HG03558 (cell line): Measurements from ENCODE around the gene LIG4.
"Not testable (repeated sequence)": the region's sequence is repeated elsewhere in the genome, so short reads cannot be mapped to it uniquely, and the experiment has no call there.

Experiments used
- ATAC-seq: cut with Tn5 transposase; IDR thresholded peaks from one replicate; pipeline ENCODE4 v1.9.1; 2021; ENCODE audit warnings: moderate number of reproducible peaks; ENCODE audit not compliant: unreplicated experiment; ENCODE audit errors: extremely low read depth

LIG4 gene

DNA sequence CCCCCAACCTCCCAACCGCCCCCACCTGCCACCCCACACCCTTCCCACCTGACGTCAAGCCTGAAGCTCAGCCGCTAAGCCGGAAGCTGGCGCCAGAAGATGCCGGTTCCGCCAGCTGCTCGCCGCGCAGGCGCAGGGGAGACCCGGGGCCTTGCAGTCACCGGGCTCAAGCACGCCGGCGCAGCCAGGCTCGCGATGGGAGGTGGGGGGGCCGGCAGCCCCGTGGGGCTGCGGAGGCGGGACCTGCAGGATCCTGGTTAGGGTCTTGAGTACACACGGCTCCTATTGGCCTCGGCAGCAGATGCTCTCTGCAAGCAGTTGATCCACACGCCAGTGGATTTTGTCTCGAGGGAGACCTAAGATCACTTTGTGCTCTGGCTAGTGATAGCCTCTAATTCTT is at the start of gene LIG4:
Gene LIG4 (minus strand): TSS at position 101 of the 400 bp plus-strand sequence. CDS start 4,268 bp downstream, outside the sequence.
- ATAC-seq, result peak; percentile 61

GRCh38 chr13:108263621-108264355 is 48.5 kb upstream of the LIG4 start:
- ATAC-seq, result no peak

GRCh38 chr13:108257248-108257647 is 41.9 kb upstream of the LIG4 start:
- no peak for ATAC-seq

DNA sequence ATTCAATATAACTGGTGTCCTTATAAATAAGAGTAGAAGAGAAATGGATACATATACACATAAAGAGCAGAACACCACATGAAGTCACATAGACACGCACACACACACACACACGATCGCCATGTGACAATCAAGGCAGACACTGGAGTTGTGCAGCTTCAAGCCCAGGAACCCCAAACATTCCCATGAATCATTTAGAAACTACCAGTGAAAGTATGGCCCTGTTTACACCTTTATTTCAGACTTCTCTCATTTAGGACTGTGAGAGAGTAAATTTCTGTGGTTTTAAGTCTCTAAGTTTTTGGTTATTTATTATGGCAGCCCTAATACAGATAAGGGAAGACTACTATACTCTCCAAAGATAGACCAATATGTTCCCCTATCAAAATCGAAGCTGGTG is 33.8 kb upstream of the LIG4 start:
- ATAC-seq, result no peak

DNA sequence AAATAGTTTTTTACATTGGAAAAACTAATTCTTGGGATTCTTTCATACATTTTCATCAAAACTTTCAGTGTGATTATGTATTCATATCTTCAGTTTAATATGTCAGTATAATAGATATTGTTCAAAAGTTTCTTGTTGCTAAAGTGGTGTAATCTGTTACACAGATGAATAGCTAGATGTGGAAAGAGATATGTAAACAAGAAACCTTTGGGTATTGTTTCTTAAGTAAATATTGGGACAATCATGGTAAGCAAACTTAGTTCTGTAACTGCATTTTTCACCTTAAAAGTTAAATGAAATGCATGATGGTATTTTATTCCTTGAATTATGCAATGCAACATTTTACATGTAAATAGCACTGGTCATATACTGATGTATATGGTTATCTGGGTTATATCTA is 15.0 kb upstream of the LIG4 start:
- no peak for ATAC-seq

GRCh38 chr13:108227651-108228272 is 12.4 kb upstream of the LIG4 start:
- no peak for ATAC-seq

- ATAC-seq, result no peak
Measured at GRCh38 chr13:108226184-108226583, 10.8 kb upstream of the LIG4 start.

DNA sequence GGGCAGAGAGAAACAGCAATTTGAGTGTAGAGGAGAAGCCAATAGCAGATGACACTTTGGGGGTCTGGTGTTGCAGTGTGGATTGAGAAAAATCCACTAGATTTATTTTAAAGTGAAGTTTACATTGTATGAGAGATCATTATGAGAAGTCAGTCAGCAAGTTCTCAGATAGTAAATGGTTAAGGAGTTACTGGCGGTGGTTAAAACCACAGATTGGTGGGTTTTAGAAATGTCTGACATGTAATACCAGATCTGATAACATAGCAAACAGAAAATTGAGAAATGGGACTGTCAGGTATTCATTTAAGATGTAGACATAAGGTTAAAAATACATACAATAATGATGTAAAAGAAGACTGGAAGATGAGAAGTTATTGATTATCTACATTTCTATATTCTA is 10.1 kb upstream of the LIG4 start:
- peak; percentile 52 for ATAC-seq

- no peak for ATAC-seq
Measured at GRCh38 chr13:108223687-108224503, 8.6 kb upstream of the LIG4 start.

GRCh38 chr13:108220041-108220440 is 4.7 kb upstream of the LIG4 start:
- ATAC-seq, result no peak

GRCh38 chr13:108218044-108218974 is 3.0 kb upstream of the LIG4 start, which contains the start of gene ABHD13:
Gene ABHD13, plus strand, starts transcription at chr13:108218392. Its CDS starts 10,827 bp downstream, at chr13:108229219.
- peak; percentile 69 for ATAC-seq

- not testable (repeated sequence) for ATAC-seq
Measured at GRCh38 chr13:108217307-108218043, 2.1 kb upstream of the LIG4 start.

- no peak for ATAC-seq
Measured at GRCh38 chr13:108214441-108215271, 680 bp downstream of the LIG4 start.

DNA sequence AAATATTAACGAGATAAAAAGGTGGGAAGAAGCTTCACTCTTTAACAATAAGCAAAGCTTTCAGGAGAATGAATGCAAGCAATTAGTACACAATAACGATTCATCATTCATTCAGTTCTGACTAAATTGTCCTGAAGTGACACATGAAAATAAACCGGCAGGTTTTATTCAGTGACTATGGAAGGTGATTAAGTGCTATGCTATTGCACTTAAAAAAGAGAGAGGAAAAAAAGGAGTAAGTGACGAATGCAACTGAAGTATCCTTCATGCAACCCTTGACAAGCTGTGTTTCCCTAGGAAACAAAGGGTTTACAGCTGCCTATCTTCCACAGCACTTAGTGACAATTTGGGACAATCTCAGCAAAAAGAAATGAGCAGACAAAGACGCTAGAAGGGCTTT is 1.4 kb downstream of the LIG4 start:
- ATAC-seq, result no peak

DNA sequence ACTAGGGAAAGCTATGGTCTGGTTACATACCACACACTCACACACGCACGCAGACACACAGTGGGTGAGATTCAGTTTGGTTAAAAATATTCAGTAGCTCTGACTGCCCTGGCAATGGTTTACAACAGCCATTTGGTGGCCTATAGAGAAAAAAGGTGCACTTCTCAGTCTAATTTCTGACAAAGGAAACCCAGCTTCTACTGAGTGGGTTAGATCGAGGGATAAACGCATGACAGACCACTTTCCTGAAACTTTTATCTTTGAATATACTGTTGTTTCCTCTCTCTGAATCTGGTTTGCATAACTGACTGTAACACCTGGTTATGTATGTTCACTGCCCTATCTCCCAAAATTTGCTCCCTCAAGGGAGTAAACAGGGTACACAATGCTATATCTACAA is 2.5 kb downstream of the LIG4 start:
- ATAC-seq, result peak; percentile 32

GRCh38 chr13:108210551-108210950 is 4.8 kb downstream of the LIG4 start:
- no peak for ATAC-seq

DNA sequence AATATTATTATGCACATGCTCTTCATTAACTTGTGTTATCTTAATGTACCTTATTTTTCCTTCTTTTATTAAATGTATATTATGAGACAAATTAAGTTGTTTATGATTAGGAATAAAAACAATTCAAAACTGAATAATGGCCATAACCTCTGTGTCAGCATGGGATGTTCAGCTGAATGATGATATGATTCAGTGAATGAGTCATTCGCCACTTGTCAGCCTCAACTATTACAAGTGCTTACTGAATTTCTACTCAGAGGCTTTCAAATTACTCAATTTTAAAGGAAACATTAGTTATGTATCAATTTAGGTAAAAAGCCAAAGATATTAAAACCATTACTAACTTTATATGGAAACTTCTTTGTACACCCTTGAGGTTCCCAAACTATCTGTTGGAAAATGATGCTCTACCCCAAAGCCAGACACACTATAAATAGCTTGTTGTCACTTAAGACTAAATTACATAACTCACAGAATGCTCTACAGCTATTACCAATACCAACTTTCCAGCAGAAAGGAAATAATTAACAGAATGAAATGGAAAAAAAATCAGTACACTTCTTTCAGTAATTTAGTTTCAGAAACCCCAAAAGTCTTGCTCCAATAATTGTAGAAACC is 14.4 kb downstream of the LIG4 start:
- no peak for ATAC-seq

- ATAC-seq, result no peak
Measured at GRCh38 chr13:108195861-108196260, 19.5 kb downstream of the LIG4 start.
